ENCODE measurements around the gene TOP3A.

TOP3A gene

GRCh38 chr17:18281788-18282187 lies 33.0 kb downstream of the TOP3A start:
- peaks cover 78 to 100% (median 93%) of the 10 kb centered on the region in 3 donors for H3K36me3 ChIP-seq
- H3K4me3 ChIP-seq, result no peak overlapping the region
- no peak for TF ChIP-seq CTCF (IDR thresholded peaks at IDR 0.05)
- H3K9me3 ChIP-seq, result no peaks in the 10 kb centered on the region
- intact Hi-C loops (cut with DNase I; ENCODE audit: low total_unique reads), result no loop called here
- H3K4me1 ChIP-seq, result no peaks in the 10 kb centered on the region
- no peak for DNase-seq
- no peaks in the 10 kb centered on the region for H3K27me3 ChIP-seq
- H3K27ac ChIP-seq, result no peak overlapping the region

GRCh38 chr17:18280766-18281371 lies 33.9 kb downstream of the TOP3A start:
- Histone ChIP-seq H3K4me1 (no peaks in the 10 kb centered on the region), H3K4me3 (no peak overlapping the region), H3K27me3 (no peaks in the 10 kb centered on the region), H3K27ac (no peak overlapping the region), H3K9me3 (no peaks in the 10 kb centered on the region), H3K36me3 (peaks cover 76 to 100% (median 98%) of the 10 kb centered on the region in 3 donors)
- TF ChIP-seq CTCF (IDR thresholded peaks at IDR 0.05), result no peak
- intact Hi-C loops (cut with DNase I; ENCODE audit: low total_unique reads), result no loop called here
- no peak for DNase-seq

GRCh38 chr17:18280249-18280648 lies 34.5 kb downstream of the TOP3A start:
- no peak for DNase-seq
- Histone ChIP-seq H3K9me3 (no peaks in the 10 kb centered on the region), H3K27ac (no peak overlapping the region), H3K27me3 (no peaks in the 10 kb centered on the region), H3K4me3 (no peak overlapping the region), H3K36me3 (peaks cover 70 to 99% (median 93%) of the 10 kb centered on the region in 3 donors), H3K4me1 (no peaks in the 10 kb centered on the region)
- TF ChIP-seq CTCF (IDR thresholded peaks at IDR 0.05), result no peak
- intact Hi-C loops (cut with DNase I; ENCODE audit: low total_unique reads), result no loop called here

- no peak for TF ChIP-seq CTCF (IDR thresholded peaks at IDR 0.05)
- no peak overlapping the region for H3K4me3 ChIP-seq
- no peaks in the 10 kb centered on the region for H3K4me1 ChIP-seq
- DNase-seq, result no peak
- H3K36me3 ChIP-seq, result peaks cover 70 to 97% (median 88%) of the 10 kb centered on the region in 3 donors
- intact Hi-C loops (cut with DNase I; ENCODE audit: low total_unique reads), result no loop called here
- H3K27me3 ChIP-seq, result no peaks in the 10 kb centered on the region
- H3K9me3 ChIP-seq, result no peaks in the 10 kb centered on the region
- no peak overlapping the region for H3K27ac ChIP-seq
Observed at GRCh38 chr17:18278867-18279266, 35.9 kb downstream of the TOP3A start.

GRCh38 chr17:18277076-18277475 lies 37.7 kb downstream of the TOP3A start:
- no peak for DNase-seq
- H3K27me3 ChIP-seq, result no peaks in the 10 kb centered on the region
- H3K9me3 ChIP-seq, result no peaks in the 10 kb centered on the region
- no peak overlapping the region for H3K27ac ChIP-seq
- H3K4me1 ChIP-seq, result no peaks in the 10 kb centered on the region
- intact Hi-C loops (cut with DNase I; ENCODE audit: low total_unique reads), result no loop called here
- H3K36me3 ChIP-seq, result peaks cover 52 to 91% (median 78%) of the 10 kb centered on the region in 3 donors
- H3K4me3 ChIP-seq, result no peak overlapping the region
- TF ChIP-seq CTCF (IDR thresholded peaks at IDR 0.05), result no peak
